ENCODE results near the gene MKLN1.

DNA sequence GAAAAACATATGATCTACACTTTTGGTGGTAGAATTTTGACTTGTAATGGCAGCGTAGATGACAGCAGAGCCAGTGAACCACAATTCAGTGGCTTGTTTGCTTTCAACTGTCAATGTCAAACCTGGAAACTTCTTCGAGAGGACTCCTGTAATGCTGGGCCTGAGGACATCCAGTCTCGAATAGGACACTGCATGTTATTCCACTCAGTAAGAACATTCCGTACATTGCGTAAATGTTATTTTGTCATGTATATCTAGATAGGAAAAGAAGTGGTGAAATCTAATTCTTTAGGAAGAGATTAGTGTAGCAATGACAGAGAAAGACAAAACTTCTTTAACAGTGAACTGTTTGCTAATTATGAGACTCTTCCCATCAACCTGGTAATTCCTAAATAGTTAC, 115.8 kb downstream of the MKLN1 start:
- TF ChIP-seq ZNF34 (CRISPR knock-in tag; IDR thresholded peaks at IDR 0.05; ENCODE audit: borderline replicate concordance) (no peak), POLR2A (IDR thresholded peaks at IDR 0.05; ENCODE audit: insufficient read depth in 1 of 2, low read depth in 2 of 2, low read length in 2 of 2) (no peak), ZBTB7A (CRISPR knock-in tag; IDR thresholded peaks at IDR 0.05) (no peak), TAF1 (CRISPR knock-in tag; IDR thresholded peaks at IDR 0.05) (no peak), CEBPB (IDR thresholded peaks at IDR 0.05; ENCODE audit: borderline replicate concordance, low read depth, low read length) (no peak), ZSCAN30 (CRISPR knock-in tag; IDR thresholded peaks at IDR 0.05) (no peak), CHD2 (IDR thresholded peaks at IDR 0.05; ENCODE audit: low read depth, low read length) (no peak), ZNF75D (CRISPR knock-in tag; IDR thresholded peaks at IDR 0.05; ENCODE audit: borderline replicate concordance) (no peak)
- TF ChIP-seq, protein P1, sequence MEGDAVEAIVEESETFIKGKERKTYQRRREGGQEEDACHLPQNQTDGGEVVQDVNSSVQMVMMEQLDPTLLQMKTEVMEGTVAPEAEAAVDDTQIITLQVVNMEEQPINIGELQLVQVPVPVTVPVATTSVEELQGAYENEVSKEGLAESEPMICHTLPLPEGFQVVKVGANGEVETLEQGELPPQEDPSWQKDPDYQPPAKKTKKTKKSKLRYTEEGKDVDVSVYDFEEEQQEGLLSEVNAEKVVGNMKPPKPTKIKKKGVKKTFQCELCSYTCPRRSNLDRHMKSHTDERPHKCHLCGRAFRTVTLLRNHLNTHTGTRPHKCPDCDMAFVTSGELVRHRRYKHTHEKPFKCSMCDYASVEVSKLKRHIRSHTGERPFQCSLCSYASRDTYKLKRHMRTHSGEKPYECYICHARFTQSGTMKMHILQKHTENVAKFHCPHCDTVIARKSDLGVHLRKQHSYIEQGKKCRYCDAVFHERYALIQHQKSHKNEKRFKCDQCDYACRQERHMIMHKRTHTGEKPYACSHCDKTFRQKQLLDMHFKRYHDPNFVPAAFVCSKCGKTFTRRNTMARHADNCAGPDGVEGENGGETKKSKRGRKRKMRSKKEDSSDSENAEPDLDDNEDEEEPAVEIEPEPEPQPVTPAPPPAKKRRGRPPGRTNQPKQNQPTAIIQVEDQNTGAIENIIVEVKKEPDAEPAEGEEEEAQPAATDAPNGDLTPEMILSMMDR (CRISPR knock-in tag; IDR thresholded peaks at IDR 0.05), result no peak
- TF ChIP-seq, protein P2, sequence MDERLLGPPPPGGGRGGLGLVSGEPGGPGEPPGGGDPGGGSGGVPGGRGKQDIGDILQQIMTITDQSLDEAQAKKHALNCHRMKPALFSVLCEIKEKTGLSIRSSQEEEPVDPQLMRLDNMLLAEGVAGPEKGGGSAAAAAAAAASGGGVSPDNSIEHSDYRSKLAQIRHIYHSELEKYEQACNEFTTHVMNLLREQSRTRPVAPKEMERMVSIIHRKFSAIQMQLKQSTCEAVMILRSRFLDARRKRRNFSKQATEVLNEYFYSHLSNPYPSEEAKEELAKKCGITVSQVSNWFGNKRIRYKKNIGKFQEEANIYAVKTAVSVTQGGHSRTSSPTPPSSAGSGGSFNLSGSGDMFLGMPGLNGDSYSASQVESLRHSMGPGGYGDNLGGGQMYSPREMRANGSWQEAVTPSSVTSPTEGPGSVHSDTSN (CRISPR knock-in tag; IDR thresholded peaks at IDR 0.05), result no peak
- TF ChIP-seq, protein P3, sequence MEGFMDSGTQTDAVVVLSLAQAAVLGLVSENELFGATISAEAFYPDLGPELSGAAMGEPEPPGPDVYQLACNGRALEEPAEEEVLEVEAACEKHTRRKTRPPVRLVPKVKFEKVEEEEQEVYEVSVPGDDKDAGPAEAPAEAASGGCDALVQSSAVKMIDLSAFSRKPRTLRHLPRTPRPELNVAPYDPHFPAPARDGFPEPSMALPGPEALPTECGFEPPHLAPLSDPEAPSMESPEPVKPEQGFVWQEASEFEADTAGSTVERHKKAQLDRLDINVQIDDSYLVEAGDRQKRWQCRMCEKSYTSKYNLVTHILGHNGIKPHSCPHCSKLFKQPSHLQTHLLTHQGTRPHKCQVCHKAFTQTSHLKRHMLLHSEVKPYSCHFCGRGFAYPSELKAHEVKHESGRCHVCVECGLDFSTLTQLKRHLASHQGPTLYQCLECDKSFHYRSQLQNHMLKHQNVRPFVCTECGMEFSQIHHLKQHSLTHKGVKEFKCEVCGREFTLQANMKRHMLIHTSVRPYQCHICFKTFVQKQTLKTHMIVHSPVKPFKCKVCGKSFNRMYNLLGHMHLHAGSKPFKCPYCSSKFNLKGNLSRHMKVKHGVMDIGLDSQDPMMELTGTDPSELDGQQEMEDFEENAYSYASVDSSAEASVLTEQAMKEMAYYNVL (CRISPR knock-in tag; IDR thresholded peaks at IDR 0.05; ENCODE audit: borderline replicate concordance), result no peak
- TF ChIP-seq, protein P4, sequence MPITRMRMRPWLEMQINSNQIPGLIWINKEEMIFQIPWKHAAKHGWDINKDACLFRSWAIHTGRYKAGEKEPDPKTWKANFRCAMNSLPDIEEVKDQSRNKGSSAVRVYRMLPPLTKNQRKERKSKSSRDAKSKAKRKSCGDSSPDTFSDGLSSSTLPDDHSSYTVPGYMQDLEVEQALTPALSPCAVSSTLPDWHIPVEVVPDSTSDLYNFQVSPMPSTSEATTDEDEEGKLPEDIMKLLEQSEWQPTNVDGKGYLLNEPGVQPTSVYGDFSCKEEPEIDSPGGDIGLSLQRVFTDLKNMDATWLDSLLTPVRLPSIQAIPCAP (CRISPR knock-in tag; IDR thresholded peaks at IDR 0.05; ENCODE audit: low read depth), result no peak

Measured in HepG2 (cell line).